ENCODE results near the gene F2R.

DNA sequence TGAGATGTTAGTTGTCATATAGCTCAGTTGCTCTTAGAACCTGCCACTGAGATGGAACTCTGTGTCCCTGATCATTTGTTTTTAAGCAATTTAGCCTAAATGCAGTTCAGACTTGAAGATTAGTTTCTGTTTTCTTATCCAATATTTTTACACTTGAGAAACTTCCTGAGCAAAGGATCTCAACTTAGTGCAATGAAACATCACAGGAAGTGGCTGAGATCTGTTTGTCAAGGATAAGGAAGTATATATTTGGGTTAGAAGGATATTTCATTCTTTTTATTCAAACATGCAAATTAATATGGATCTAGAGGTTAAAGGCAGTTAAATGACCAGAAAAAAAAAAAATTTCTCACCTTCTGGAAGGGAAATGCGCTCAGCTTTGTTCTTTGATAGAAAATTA lies 19.7 kb upstream of the F2R start:
- TF ChIP-seq POLR2A (IDR thresholded peaks at IDR 0.05; ENCODE audit: low read length): no peak
- no peak for TF ChIP-seq GATA1 (IDR thresholded peaks at IDR 0.05; ENCODE audit: low read depth, low read length)

Measured in erythroblast (primary cell).